ENCODE measurements around the gene BBS1.

The BBS1 gene

DNA sequence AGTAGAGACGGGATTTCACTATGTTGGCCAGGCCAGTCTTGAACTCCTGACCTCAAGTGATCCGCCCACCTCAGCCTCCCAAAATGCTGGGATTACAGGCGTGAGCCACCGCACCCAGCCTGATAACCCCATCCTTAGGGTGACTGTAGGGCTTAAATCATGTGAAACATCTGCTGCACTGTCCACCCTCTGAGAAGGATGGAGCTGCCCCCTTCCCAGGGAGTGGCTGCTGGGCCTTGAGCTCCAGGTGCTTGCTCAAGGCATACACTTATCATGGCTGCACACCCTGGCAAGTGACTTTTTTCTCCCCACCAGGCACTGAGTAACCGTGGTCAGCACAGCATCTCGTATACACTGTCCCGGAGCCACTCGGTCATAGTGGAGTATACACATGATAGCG is 38.4 kb upstream of the BBS1 start:
- Histone ChIP-seq H3K36me3 (ENCODE audit: insufficient read depth, low read length) (peaks cover 2% of the 10 kb centered on the region; the same call in 1 of the 2 replicates), H3K4me1 (ENCODE audit: insufficient read depth, low read length) (peaks cover 16% of the 10 kb centered on the region; the same call in 1 of the 2 replicates), H3K9me3 (ENCODE audit: control insufficient read depth, insufficient read depth, low read length) (no peaks in the 10 kb centered on the region), H3K9ac (ENCODE audit: low read depth, low read length) (no peak overlapping the region)

DNA sequence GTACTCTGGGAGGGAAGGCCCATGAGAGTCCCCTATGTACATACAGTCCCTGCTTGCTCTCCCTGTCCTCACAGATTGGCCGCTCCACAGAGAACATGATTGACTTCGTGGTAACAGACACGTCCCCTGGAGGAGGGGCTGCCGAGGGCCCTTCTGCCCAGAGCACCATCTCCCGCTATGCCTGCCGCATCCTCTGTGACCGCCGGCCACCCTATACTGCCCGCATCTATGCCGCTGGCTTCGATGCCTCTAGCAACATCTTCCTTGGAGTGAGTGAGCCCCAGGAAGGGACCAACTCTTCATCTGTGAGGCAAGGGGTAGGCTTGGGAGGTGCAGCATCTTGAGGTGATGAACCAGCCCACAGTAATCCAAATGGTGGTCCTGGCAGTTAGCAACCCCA is 37.3 kb upstream of the BBS1 start:
- H3K36me3 ChIP-seq (ENCODE audit: insufficient read depth, low read length) = peaks cover 2% of the 10 kb centered on the region; the same call in 1 of the 2 replicates
- no peaks in the 10 kb centered on the region for H3K9me3 ChIP-seq (ENCODE audit: control insufficient read depth, insufficient read depth, low read length)
- no peak overlapping the region for H3K9ac ChIP-seq (ENCODE audit: low read depth, low read length)
- H3K4me1 ChIP-seq (ENCODE audit: insufficient read depth, low read length) = peaks cover 16% of the 10 kb centered on the region; the same call in 1 of the 2 replicates

DNA sequence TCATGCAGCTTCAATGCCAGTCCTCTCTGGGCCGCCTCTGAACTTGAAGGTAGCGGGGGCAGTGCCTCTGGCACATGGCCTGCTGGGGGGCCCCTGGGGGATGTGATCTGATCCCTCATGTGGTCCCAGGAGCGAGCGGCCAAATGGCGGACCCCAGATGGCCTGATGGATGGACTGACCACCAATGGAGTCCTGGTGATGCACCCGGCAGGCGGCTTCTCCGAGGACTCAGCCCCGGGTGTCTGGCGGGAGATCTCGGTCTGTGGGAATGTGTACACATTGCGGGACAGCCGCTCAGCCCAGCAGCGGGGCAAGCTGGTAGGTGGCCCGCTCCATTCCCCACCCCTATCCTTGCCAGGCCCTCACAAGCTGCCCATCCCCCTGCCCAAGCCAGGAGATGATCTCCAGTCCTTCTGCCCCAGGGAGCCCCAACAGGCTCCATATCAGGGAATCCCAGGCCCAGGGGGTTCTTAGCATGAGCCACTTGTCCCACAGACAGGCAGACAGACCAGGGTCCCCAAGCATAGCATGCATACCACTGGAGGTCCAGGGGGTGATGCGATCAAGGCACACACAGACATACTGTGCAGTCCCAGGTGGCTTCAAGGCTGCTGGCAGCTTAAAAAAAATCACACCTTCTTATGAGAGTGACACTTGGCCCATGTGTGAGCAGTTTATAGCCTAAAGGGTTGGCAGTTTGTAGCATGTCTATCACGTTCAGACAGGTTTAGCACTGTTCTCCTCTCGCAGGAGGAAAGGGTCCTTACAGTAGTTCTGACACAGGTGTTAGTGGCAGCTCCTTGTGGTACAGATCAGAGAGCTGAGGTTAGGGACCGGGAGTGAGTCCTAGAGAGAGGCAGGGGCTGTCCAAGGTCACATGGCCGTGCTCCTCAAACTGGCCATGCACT is 36.6 kb upstream of the BBS1 start:
- H3K36me3 ChIP-seq (ENCODE audit: insufficient read depth, low read length) = peaks cover 2% of the 10 kb centered on the region; the same call in 1 of the 2 replicates
- no peaks in the 10 kb centered on the region for H3K9me3 ChIP-seq (ENCODE audit: control insufficient read depth, insufficient read depth, low read length)
- no peak overlapping the region for H3K9ac ChIP-seq (ENCODE audit: low read depth, low read length)
- peaks cover 16% of the 10 kb centered on the region; the same call in 1 of the 2 replicates for H3K4me1 ChIP-seq (ENCODE audit: insufficient read depth, low read length)

DNA sequence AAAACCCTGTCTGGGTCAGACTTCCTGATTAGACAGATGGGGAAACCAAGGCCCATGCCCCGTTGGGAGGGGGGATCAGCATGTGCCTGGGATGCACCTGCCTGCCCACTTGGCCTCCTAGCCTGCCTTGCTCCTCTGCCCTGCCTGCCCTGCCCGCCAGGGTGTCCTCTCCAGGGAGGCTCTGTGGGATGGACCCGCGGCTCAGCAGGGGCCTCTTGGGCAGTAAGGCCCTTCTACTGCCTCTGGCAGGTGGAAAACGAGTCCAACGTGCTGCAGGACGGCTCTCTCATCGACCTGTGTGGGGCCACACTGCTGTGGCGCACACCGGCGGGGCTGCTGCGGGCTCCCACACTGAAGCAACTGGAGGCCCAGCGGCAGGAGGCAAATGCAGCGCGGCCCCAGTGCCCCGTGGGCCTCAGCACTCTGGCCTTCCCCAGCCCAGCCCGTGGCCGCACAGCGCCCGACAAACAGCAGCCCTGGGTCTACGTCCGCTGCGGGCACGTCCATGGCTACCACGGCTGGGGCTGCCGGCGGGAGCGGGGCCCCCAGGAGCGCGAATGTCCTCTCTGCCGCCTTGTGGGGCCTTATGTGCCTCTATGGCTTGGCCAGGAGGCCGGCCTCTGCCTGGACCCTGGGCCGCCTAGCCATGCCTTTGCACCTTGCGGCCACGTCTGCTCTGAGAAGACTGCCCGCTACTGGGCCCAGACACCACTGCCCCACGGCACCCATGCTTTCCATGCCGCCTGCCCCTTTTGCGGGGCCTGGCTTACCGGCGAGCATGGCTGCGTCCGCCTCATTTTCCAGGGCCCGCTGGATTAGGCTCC is 34.9 kb upstream of the BBS1 start:
- Histone ChIP-seq H3K9ac (ENCODE audit: low read depth, low read length) (no peak overlapping the region), H3K9me3 (ENCODE audit: control insufficient read depth, insufficient read depth, low read length) (no peaks in the 10 kb centered on the region), H3K36me3 (ENCODE audit: insufficient read depth, low read length) (peaks cover 2% of the 10 kb centered on the region; the same call in 1 of the 2 replicates), H3K4me1 (ENCODE audit: insufficient read depth, low read length) (peaks cover 6% of the 10 kb centered on the region; the same call in 1 of the 2 replicates)

DNA sequence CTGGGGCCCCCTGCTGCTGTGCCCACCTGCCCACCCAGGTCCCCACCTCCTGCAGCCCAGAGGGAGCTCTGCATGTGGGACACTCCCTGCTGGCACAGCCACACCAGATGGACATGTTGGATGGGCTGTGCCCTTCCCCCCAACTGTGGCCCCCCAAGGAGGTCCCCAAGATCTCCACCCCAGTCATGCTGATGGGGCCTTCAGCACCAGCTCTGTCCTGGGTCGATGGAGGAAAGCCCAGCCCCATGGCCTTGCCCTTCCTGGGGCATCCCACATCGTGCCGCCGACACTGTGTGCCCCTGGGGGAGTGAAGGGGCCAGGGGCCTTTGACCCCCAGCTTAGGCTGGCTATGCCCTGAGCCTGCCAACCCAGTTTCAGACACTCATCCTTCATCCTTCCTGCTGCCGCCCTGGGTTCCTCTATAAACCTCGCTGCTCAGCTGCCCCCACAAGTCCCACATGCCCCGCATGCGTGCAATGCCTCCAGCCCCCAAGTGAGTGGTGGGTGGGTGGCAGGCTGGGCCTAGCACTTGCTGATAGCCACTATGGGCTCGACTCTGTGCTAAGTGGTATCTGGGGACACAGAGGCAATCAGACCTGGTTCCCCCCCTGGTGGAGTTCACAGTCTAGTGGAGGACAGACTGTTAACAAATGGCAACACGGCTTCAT is 34.1 kb upstream of the BBS1 start:
- Histone ChIP-seq H3K36me3 (ENCODE audit: insufficient read depth, low read length) (peaks cover 2% of the 10 kb centered on the region; the same call in 1 of the 2 replicates), H3K9me3 (ENCODE audit: control insufficient read depth, insufficient read depth, low read length) (no peaks in the 10 kb centered on the region), H3K9ac (ENCODE audit: low read depth, low read length) (no peak overlapping the region), H3K4me1 (ENCODE audit: insufficient read depth, low read length) (peaks cover 6% of the 10 kb centered on the region; the same call in 1 of the 2 replicates)

DNA sequence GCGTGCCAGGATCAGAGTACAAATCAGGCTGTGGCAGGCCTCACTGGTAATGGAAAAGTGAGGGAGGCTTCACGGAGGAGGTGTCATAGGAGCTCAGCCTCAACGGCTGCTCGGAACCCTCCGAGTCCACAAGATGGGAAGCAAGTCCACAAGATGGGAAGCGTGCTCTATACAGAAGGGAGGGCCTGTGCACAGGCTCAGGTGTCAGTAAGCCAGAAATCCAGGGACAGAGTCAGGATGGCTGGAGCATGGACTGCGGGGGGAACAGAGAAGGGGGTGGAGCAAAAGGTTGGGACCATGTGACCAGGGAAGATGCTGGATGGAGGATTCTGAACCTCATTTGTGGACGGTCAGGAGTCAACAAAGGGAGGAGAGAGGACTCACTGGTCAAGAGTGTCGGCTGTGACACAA is 33.6 kb upstream of the BBS1 start:
- Histone ChIP-seq H3K4me1 (ENCODE audit: insufficient read depth, low read length) (peaks cover 6% of the 10 kb centered on the region; the same call in 1 of the 2 replicates), H3K9ac (ENCODE audit: low read depth, low read length) (no peak overlapping the region)

DNA sequence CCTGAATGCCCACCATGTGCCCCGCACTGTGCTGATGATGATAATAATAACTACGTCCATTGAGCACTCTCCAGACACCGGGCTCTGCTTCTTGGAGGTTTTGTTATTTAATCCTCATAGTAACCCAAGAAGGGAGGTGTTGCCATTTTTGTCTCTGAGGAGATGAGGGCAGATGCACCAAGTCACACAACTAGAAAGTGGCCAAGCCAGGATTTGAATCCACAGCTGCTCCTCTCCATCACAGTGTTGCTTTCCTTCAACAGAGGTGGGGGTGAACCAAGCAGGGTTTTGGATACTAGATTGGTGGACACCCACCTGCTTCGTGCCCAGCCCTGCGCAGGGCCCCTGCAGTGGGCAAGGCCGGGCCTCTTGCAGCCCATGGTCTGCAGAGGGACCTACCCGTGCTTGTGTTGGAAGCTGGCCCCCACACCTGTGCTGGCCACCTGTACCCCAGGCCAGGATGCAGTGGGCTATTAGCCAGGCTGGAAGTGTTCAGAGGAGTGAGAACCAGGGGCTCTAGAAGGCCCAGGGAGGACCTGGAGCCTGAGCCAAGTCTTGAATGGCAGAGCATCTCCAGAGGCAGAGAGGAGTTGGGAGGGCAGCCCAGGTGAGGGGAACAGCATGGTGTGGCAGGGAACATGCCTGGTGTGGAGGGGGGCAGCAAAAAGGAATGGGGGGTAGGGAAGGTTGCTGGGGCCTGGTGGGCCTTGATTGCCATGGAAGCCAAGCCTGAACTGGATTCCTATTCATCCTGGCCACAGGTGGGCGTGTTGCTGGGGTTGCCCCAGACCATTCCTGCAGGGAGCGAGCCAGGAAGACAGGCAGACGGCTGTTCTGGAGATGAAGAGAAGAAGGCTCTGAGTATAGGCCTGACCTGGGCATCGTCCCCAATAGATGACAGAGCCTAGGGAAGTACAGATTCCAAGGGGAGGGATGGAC is 32.9 kb upstream of the BBS1 start:
- Histone ChIP-seq H3K9me3 (ENCODE audit: control insufficient read depth, insufficient read depth, low read length) (no peaks in the 10 kb centered on the region), H3K4me1 (ENCODE audit: insufficient read depth, low read length) (peaks cover 6% of the 10 kb centered on the region; the same call in 1 of the 2 replicates), H3K36me3 (ENCODE audit: insufficient read depth, low read length) (peaks cover 2% of the 10 kb centered on the region; the same call in 1 of the 2 replicates), H3K9ac (ENCODE audit: low read depth, low read length) (no peak overlapping the region)

More for the DNA sequence above, 33.6 kb upstream of the BBS1 start:
- peaks cover 2% of the 10 kb centered on the region; the same call in 1 of the 2 replicates for H3K36me3 ChIP-seq (ENCODE audit: insufficient read depth, low read length)
- no peaks in the 10 kb centered on the region for H3K9me3 ChIP-seq (ENCODE audit: control insufficient read depth, insufficient read depth, low read length)

DNA sequence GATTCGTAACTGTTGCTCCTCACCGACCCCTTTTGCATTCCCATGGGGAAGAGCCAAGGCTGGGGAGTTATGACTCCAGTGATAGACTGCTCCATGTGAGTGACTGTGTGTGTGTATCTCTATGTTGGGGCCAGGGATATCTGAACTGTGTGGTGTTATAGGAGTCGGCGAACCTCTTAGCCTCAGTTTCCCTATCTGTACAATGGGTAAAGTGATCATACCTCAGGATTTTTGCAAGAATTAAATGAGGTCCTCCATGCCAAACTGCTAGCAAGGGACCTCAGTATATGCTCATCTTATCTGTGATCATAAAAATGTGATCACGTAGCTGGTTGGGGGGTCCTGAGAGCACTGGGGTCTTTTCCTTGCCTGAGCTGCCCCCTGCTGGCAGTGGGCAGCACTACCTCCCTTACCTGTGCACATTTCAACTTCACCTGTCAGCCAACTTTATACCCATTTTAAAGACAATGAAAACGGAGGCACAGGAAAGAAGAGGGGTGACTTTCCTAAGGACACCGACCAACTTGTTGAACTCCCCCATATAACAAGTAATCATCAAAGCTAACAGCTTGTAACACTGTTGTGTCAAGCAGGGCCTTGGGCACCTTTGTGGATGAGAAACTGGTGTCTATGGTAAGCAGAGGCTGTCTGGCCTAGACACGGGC is 31.6 kb upstream of the BBS1 start:
- Histone ChIP-seq H3K9me3 (ENCODE audit: control insufficient read depth, insufficient read depth, low read length) (no peaks in the 10 kb centered on the region), H3K36me3 (ENCODE audit: insufficient read depth, low read length) (peaks cover 2% of the 10 kb centered on the region; the same call in 1 of the 2 replicates), H3K4me1 (ENCODE audit: insufficient read depth, low read length) (peaks cover 6% of the 10 kb centered on the region; the same call in 1 of the 2 replicates), H3K9ac (ENCODE audit: low read depth, low read length) (peak overlapping the region; percentile 80; the same call in 1 of the 2 replicates)

DNA sequence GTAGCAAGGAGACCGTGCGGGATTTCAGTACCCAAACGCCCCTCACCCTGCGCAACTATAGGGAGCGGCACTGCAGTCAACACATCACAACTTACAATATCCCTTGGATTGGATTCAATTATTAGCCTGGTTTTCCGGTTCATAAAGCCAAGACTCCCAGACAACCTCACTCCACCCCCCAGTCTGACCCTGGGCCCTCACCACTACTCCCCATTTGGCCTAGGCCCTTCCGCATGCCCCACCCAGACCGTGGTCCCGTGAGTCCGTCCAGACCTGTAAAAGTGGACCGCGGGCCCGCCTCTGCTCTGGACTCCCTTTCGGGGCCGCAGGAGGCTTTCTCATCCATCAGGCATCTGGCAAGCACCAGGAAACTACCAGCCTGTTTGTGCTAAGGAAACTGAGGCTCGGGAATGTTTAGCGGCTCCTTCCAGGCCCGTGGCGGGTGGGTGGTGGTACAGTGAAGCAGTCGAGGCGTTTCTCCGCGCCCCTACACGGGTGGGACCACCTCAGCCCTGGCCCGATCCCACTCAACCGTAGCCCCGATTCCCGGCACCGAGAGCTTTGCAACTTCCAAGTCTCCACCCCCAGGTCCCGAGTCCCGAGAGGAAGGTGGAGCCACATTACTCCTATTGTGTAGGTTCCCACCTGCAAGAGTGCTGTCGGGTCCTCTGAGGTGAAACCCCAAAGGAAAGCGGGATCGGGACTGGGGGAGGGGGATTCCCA is 30.9 kb upstream of the BBS1 start:
- peak overlapping the region; percentile 80 for H3K9ac ChIP-seq (ENCODE audit: low read depth, low read length)
- H3K9me3 ChIP-seq (ENCODE audit: control insufficient read depth, insufficient read depth, low read length) = no peaks in the 10 kb centered on the region
- H3K36me3 ChIP-seq (ENCODE audit: insufficient read depth, low read length) = no peaks in the 10 kb centered on the region
- H3K4me1 ChIP-seq (ENCODE audit: insufficient read depth, low read length) = peaks cover 6% of the 10 kb centered on the region; the same call in 1 of the 2 replicates

DNA sequence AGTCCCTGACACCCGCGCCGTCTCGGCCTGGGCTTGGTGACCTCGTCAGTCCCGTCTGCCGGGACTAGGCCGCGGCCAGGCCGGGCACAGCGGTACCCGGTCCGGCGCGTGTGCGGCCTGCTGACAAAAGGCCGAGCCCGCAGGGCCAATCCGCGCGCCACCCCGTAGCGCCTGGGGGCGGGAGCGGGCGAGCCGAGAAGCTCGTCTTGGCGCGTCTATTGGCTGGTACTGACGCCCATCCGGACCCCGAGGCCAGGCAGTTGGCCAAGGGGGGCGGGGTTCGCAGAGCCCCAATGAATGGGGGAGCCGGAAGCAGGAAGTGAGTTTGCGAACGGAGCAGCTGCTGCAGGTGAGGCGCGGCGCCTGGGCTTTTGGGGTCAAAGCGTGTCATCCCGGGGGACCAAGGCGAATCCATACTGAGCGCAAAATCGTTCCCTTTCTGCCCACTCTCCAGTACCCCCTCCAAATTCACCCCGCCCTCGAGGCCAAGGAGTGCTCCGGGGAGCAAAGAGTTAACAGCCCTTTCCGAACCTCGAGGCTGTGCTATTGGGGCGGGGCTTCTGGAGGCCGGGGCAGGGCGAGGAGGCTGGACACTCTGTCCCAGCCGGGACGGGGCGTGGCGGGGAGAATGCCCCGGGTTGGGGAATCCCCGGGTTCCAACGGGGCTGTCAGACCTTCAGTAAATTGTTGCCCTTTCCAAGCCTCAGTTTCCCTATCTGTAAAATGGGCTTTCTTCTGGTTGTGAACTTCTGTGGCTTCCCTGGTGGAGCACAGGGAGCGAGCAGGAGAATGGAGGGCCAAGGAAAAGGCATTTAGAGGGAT is 30.1 kb upstream of the BBS1 start, which contains the start of gene DPP3:
DPP3 (plus strand) TSS at position 318 of the 822 bp plus-strand sequence. CDS start 1,767 bp downstream, outside the sequence.
- H3K4me1 ChIP-seq (ENCODE audit: insufficient read depth, low read length) = peaks cover 6% of the 10 kb centered on the region; the same call in 1 of the 2 replicates
- H3K36me3 ChIP-seq (ENCODE audit: insufficient read depth, low read length) = no peaks in the 10 kb centered on the region
- no peaks in the 10 kb centered on the region for H3K9me3 ChIP-seq (ENCODE audit: control insufficient read depth, insufficient read depth, low read length)
- peak within 1 kb of the TSS; percentile 80 for H3K9ac ChIP-seq (ENCODE audit: low read depth, low read length)

DNA sequence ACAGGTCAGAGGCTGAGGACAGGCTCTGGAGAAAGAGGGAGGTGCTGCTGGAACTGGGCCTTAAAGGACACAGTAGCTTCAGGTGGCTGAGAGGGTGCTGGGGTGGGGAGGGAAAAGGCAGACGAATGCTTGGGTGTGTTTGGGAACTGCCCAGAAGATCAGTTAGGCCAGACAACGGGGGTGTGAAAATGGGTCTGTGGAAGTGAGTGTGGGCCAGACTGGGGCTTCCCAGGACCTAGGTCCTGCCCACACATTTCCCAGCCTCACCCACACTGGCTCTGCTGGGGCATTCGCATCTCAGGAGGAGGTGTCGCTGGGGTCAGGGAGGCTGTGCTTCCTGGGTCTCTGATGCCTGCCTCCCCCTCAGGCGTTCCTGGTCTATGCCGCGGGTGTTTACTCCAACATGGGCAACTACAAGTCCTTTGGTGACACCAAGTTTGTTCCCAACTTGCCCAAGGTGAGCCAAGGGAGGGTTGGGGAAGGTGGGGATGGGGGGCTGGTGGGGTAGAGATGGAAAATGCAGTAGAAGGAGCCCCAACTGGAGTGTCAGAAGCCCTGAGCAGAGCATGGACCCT is 25.5 kb upstream of the BBS1 start:
- Histone ChIP-seq H3K4me1 (ENCODE audit: insufficient read depth, low read length) (no peaks in the 10 kb centered on the region), H3K9ac (ENCODE audit: low read depth, low read length) (no peak overlapping the region), H3K9me3 (ENCODE audit: control insufficient read depth, insufficient read depth, low read length) (no peaks in the 10 kb centered on the region), H3K36me3 (ENCODE audit: insufficient read depth, low read length) (no peaks in the 10 kb centered on the region)
